GM19099 (cell line): ENCODE results near the gene EXD1.

Experiments used
- POLR2A ChIP-seq: IDR thresholded peaks from 3 replicates; pipeline ENCODE4 v1.6.1; 2011; ENCODE audit warnings: low read depth; ENCODE audit not compliant: insufficient read length; ENCODE audit errors: extremely low read depth

EXD1 gene

GRCh38 chr15:41169086-41169485, 61.5 kb downstream of the EXD1 start:
- TF ChIP-seq POLR2A, result no peak

GRCh38 chr15:41161736-41162135, 68.8 kb downstream of the EXD1 start:
- TF ChIP-seq POLR2A, result no peak

GRCh38 chr15:41161336-41161735, 69.2 kb downstream of the EXD1 start:
- no peak for TF ChIP-seq POLR2A

- TF ChIP-seq POLR2A, result no peak
These were observed 69.8 kb downstream of the EXD1 start for GRCh38 chr15:41160639-41161315.

GRCh38 chr15:41154412-41154811, 76.1 kb downstream of the EXD1 start:
- no peak for TF ChIP-seq POLR2A

- no peak for TF ChIP-seq POLR2A
These were observed 76.8 kb downstream of the EXD1 start for GRCh38 chr15:41153733-41154132.

GRCh38 chr15:41151451-41152005, 79.0 kb downstream of the EXD1 start:
- no peak for TF ChIP-seq POLR2A

GRCh38 chr15:41150279-41150678, 80.3 kb downstream of the EXD1 start:
- no peak for TF ChIP-seq POLR2A

- TF ChIP-seq POLR2A, result no peak
These were observed 82.5 kb downstream of the EXD1 start for GRCh38 chr15:41148065-41148464.

GRCh38 chr15:41139619-41140018, 90.9 kb downstream of the EXD1 start:
- no peak for TF ChIP-seq POLR2A

- TF ChIP-seq POLR2A, result no peak
These were observed 97.1 kb downstream of the EXD1 start for GRCh38 chr15:41133454-41133853.
